Lower lobe of right lung (tissue), 2 donors: Measurements from ENCODE around the gene PIP5K1B. TPM values are rescaled to one million over a fixed set of nuclear protein-coding genes. Genes with fewer than 3 reads are reported as not detected.
A peak's percentile ranks its signal among the peaks of the same experiment; 100 is the strongest.

Source experiments
- ATAC-seq, 2 donors: fragments of 200-7000 bp; cut with Tn5 transposase; one replicate each; pipeline ENCODE4 v1.9.1; 2020 to 2022; ENCODE audit warnings: mild to moderate bottlenecking in 2 of 2, moderate library complexity in 2 of 2
- DNase-seq: peaks from one replicate; pipeline ENCODE4 v3.0.0-alpha.2; 2020
- H3K27ac ChIP-seq: fragments of 200-600 bp; one replicate; pipeline ENCODE4 v1.8.0; 2022
- H3K27me3 ChIP-seq: fragments of 200-600 bp; one replicate; pipeline ENCODE4 v1.8.0; 2022; ENCODE audit warnings: low read depth
- H3K36me3 ChIP-seq: fragments of 200-600 bp; one replicate; pipeline ENCODE4 v1.8.0; 2022; ENCODE audit warnings: mild to moderate bottlenecking
- H3K4me1 ChIP-seq: fragments of 200-600 bp; one replicate; pipeline ENCODE4 v1.8.0; 2022
- H3K4me3 ChIP-seq: fragments of 200-600 bp; one replicate; pipeline ENCODE4 v1.8.0; 2022; ENCODE audit warnings: mild to moderate bottlenecking
- H3K9me3 ChIP-seq: fragments of 200-600 bp; one replicate; pipeline ENCODE4 v1.8.0; 2022
- CTCF ChIP-seq: fragments of 200-600 bp; IDR thresholded peaks from one replicate; pipeline ENCODE4 v1.8.0; 2022; ENCODE audit warnings: antibody characterized with exemption, mild to moderate bottlenecking
- intact Hi-C: fragments of 100-400 bp; cut with DNase I; formaldehyde crosslinking; loops from one replicate; pipeline ENCODE4 v1.11.0; 2022
- total RNA-seq: library from RNA; stranded (reverse); fragmentation: NEBNext Ultra II Directional; extraction: Animal tissue kit (Norgen Biotek cat#: 25700); gene quantifications from one replicate; pipeline ENCODE4 v1.2.1, GENCODE V29; 2021
- donor health status: DM: no; HTN: yes; CAD: no; lungs with severe emphysema.

The PIP5K1B gene
- total RNA-seq, 1 donor from 2014 or later: 35.9 TPM

GRCh38 chr9:68997666-68998065, 292.6 kb downstream of the PIP5K1B start:
- H3K9me3 ChIP-seq: no peaks in the 10 kb centered on the region
- no peak overlapping the region for H3K27ac ChIP-seq
- intact Hi-C loops: no loop called here
- H3K4me3 ChIP-seq: no peak overlapping the region
- DNase-seq (no peak), ATAC-seq (no peak)
- TF ChIP-seq CTCF: no peak
- no peaks in the 10 kb centered on the region for H3K36me3 ChIP-seq
- peaks cover 17% of the 10 kb centered on the region for H3K4me1 ChIP-seq
- no peaks in the 10 kb centered on the region for H3K27me3 ChIP-seq

DNA sequence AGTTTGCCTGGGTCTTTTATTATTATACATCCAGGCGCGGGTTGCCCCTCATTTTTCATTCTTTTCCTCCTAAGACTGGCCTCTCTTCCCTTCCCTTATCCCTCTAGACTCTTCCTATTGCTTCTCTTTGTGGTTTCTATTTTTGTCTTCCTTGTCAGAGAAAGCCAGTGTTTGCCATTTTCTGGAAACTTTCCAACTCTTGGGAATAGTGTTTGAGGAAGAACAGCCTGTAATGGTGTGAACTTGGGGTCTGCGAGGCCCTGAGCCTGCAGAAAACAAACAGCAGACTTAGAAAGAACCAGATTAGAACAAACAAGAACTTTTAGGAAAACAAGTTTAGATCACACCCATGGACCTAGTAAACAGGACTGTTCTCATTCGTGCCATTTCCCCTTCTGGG, 293.3 kb downstream of the PIP5K1B start:
- ATAC-seq: no peak
- no peak for DNase-seq
- intact Hi-C loops: no loop called here

GRCh38 chr9:68998812-68999211, 293.8 kb downstream of the PIP5K1B start:
- Histone ChIP-seq H3K27me3 (no peaks in the 10 kb centered on the region), H3K9me3 (no peaks in the 10 kb centered on the region), H3K36me3 (no peaks in the 10 kb centered on the region), H3K27ac (peak overlapping the region; percentile 21), H3K4me1 (peaks cover 17% of the 10 kb centered on the region), H3K4me3 (no peak overlapping the region)
- TF ChIP-seq CTCF: no peak
- peak in 1 of 2 donors; percentile 15 for ATAC-seq
- intact Hi-C loops: no loop called here
- DNase-seq: no peak

More for the DNA sequence above, 293.3 kb downstream of the PIP5K1B start:
- Histone ChIP-seq H3K4me3 (no peak overlapping the region), H3K4me1 (peaks cover 17% of the 10 kb centered on the region), H3K9me3 (no peaks in the 10 kb centered on the region), H3K27ac (peak overlapping the region; percentile 21), H3K36me3 (no peaks in the 10 kb centered on the region), H3K27me3 (no peaks in the 10 kb centered on the region)
- TF ChIP-seq CTCF: no peak

DNA sequence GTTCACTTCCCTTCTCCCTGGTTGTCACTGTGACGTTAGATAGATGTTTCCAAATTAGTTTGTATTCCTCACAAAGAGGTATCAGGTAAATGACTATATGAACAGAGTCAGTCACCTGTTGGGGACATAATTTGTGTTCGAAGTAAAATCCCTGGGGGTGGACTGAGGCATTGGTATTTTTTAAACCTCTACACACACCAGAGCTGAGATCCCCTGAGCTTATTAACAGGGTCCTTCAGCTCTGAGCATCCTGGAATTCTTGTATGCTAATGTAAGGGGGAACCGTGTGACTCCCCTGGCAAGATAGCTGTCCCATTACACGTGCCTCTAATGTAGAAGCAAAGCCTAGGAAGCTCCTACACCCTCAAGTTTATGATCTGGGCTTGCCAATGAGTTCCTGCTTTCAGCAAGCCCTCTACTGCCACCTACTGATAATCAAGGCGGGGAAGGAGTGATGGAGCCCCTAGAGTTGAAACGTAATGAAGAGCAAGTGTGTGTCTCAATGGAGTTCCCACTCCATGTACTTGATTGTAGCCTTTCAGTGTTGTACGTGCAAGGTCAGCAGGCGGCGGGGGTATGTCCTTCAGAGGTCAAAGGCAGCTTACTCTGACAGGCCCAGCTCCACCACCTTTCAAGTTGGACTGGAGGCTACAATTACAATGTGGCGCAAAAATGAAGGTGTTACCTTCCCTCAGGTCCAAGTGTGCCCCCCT, 294.5 kb downstream of the PIP5K1B start:
- Histone ChIP-seq H3K36me3 (no peaks in the 10 kb centered on the region), H3K9me3 (no peaks in the 10 kb centered on the region), H3K4me1 (peaks cover 17% of the 10 kb centered on the region), H3K4me3 (no peak overlapping the region), H3K27me3 (no peaks in the 10 kb centered on the region), H3K27ac (peak overlapping the region; percentile 21)
- intact Hi-C loops: no loop called here
- DNase-seq: peak; percentile 46
- peak; percentile 82 for TF ChIP-seq CTCF
- ATAC-seq: peak; percentile 87 to 90

GRCh38 chr9:69001921-69002320, 296.9 kb downstream of the PIP5K1B start:
- H3K27ac ChIP-seq: no peak overlapping the region
- intact Hi-C loops: no loop called here

More at GRCh38 chr9:69001921-69002320, 296.9 kb downstream of the PIP5K1B start:
- Histone ChIP-seq H3K9me3 (no peaks in the 10 kb centered on the region), H3K4me1 (peaks cover 13% of the 10 kb centered on the region), H3K4me3 (no peak overlapping the region), H3K27me3 (no peaks in the 10 kb centered on the region), H3K36me3 (no peaks in the 10 kb centered on the region)
- ATAC-seq (no peak), DNase-seq (no peak)
- TF ChIP-seq CTCF: no peak
